Caco-2 (cell line): Measurements from ENCODE around the gene PRR16. TPM values are rescaled to one million over a fixed set of nuclear protein-coding genes. Genes with fewer than 3 reads are reported as not detected.

Experiments
- BruUV-seq: library from RNA; stranded (reverse); fragments of 400-500 nt; replicated peaks from 2 replicates; lab custom pipeline; 2021; lab: Mats Ljungman, UMichigan
- CTCF ChIA-PET: fragments of 300-600 bp; sonication (Branson Sonifier 250); formaldehyde crosslinking; loops from one replicate; lab custom pipeline; 2022; ENCODE audit warnings: antibody characterized with exemption; lab: Charles Lee
- POLR2A ChIA-PET: fragments of 300-600 bp; sonication (Branson Sonifier 250); formaldehyde crosslinking; loops from one replicate; lab custom pipeline; 2022; ENCODE audit warnings: antibody characterized with exemption; lab: Charles Lee
- DNase-seq, 2 experiments: peaks; one replicate each; pipeline versions ENCODE4 v3.0.0 to v3.0.0-alpha.2; 2020 to 2022
- H3K27me3 ChIP-seq: replicated peaks from 2 replicates; pipeline ENCODE4 v1.6.0; 2011; ENCODE audit warnings: low read length; ENCODE audit not compliant: control insufficient read depth, insufficient read depth
- H3K36me3 ChIP-seq: 2 replicates; pipeline ENCODE4 v1.5.1; 2011; ENCODE audit warnings: low read length; ENCODE audit not compliant: control insufficient read depth, insufficient read depth
- H3K4me1 ChIP-seq: fragments of 250-450 bp; sonication (Bioruptor Pico); 2 replicates; pipeline ENCODE4 v1.5.1; 2020; ENCODE audit warnings: mild to moderate bottlenecking
- H3K4me3 ChIP-seq: 2 replicates; pipeline ENCODE4 v1.5.1; 2011; ENCODE audit warnings: low read depth, mild to moderate bottlenecking, control low read depth, low read length
- H3K9me3 ChIP-seq: fragments of 250-450 bp; sonication (Bioruptor Pico); 2 replicates; pipeline ENCODE4 v1.5.1; 2020; ENCODE audit warnings: mild to moderate bottlenecking, moderate library complexity
- H3K27ac Mint-ChIP-seq: one replicate; pipeline ENCODE4 v1.8.0; 2022; ENCODE audit warnings: mixed read lengths; ENCODE audit not compliant: unreplicated experiment
- H3K27me3 Mint-ChIP-seq: one replicate; pipeline ENCODE4 v1.8.0; 2022; ENCODE audit warnings: mixed read lengths; ENCODE audit not compliant: insufficient read depth, unreplicated experiment
- H3K36me3 Mint-ChIP-seq: one replicate; pipeline ENCODE4 v1.8.0; 2022; ENCODE audit warnings: mild to moderate bottlenecking, mixed read lengths; ENCODE audit not compliant: insufficient read depth, unreplicated experiment
- H3K4me1 Mint-ChIP-seq: one replicate; pipeline ENCODE4 v1.8.0; 2022; ENCODE audit warnings: low read depth, mixed read lengths; ENCODE audit not compliant: unreplicated experiment
- H3K4me3 Mint-ChIP-seq: one replicate; pipeline ENCODE4 v1.8.0; 2022; ENCODE audit warnings: mild to moderate bottlenecking, moderate library complexity, mixed read lengths; ENCODE audit not compliant: unreplicated experiment
- H3K9me3 Mint-ChIP-seq: one replicate; pipeline ENCODE4 v1.8.0; 2022; ENCODE audit warnings: mixed read lengths; ENCODE audit not compliant: unreplicated experiment
- CTCF ChIP-seq, 2 experiments: fragments of 200-600 bp in 1 of 2; IDR thresholded peaks; 1 replicate in 1 of 2; 2 replicates in 1 of 2; pipeline versions ENCODE4 v1.5.1 to v1.8.0; 2011 to 2022; ENCODE audit warnings: antibody characterized with exemption in 1 of 2, control low read depth in 1 of 2, inconsistent platforms in 1 of 2, low read depth in 1 of 2, low read length in 1 of 2, mild to moderate bottlenecking in 1 of 2, moderate library complexity in 1 of 2; ENCODE audit not compliant: insufficient read depth in 1 of 2, severe bottlenecking in 1 of 2, unreplicated experiment in 1 of 2
- intact Hi-C: fragments of 100-400 bp; cut with micrococcal nuclease; formaldehyde crosslinking; loops from one replicate; pipeline ENCODE4 v1.10.0; 2022; ENCODE audit not compliant: unreplicated experiment
- total RNA-seq: library from RNA; stranded (reverse); gene quantifications from 2 replicates; pipeline ENCODE4 v1.2.3, GENCODE V29; 2022

Gene PRR16
- total RNA-seq, 1 experiment from 2014 or later = not detected

GRCh38 chr5:120528609-120529008 is 64.5 kb downstream of the PRR16 start:
- intact Hi-C loops = no loop called here
- no TSS peak for BruUV-seq
- no peaks in the 10 kb centered on the region for H3K27me3 Mint-ChIP-seq
- H3K36me3 Mint-ChIP-seq = no peaks in the 10 kb centered on the region
- ChIA-PET CTCF (no interaction called here), POLR2A (no interaction called here)
- no peaks in the 10 kb centered on the region for H3K9me3 Mint-ChIP-seq
- H3K4me1 ChIP-seq = no peaks in the 10 kb centered on the region
- DNase-seq = no peak
- no peaks in the 10 kb centered on the region for H3K4me1 Mint-ChIP-seq
- TF ChIP-seq CTCF (IDR thresholded peaks at IDR 0.05; ENCODE audit: insufficient read depth in 1 of 2, low read depth in 1 of 2, low read length in 1 of 2, severe bottlenecking in 1 of 2, unreplicated experiment in 1 of 2) = no peak
- H3K4me3 ChIP-seq = no peak overlapping the region
- no peaks in the 10 kb centered on the region for H3K27me3 ChIP-seq
- H3K4me3 Mint-ChIP-seq = no peak overlapping the region
- H3K27ac Mint-ChIP-seq = no peak overlapping the region
- no peaks in the 10 kb centered on the region for H3K9me3 ChIP-seq
- no peaks in the 10 kb centered on the region for H3K36me3 ChIP-seq

- Histone ChIP-seq H3K9me3 (no peaks in the 10 kb centered on the region), H3K4me1 (no peaks in the 10 kb centered on the region), H3K27me3 (no peaks in the 10 kb centered on the region), H3K36me3 (no peaks in the 10 kb centered on the region), H3K4me3 (no peak overlapping the region)
- BruUV-seq = no TSS peak
- no peak for DNase-seq
- TF ChIP-seq CTCF (IDR thresholded peaks at IDR 0.05; ENCODE audit: insufficient read depth in 1 of 2, low read depth in 1 of 2, low read length in 1 of 2, severe bottlenecking in 1 of 2, unreplicated experiment in 1 of 2) = no peak
- H3K9me3 Mint-ChIP-seq = no peaks in the 10 kb centered on the region
- no peaks in the 10 kb centered on the region for H3K4me1 Mint-ChIP-seq
- no peak overlapping the region for H3K4me3 Mint-ChIP-seq
- POLR2A ChIA-PET = no interaction called here
- no peaks in the 10 kb centered on the region for H3K36me3 Mint-ChIP-seq
- CTCF ChIA-PET = no interaction called here
- intact Hi-C loops = no loop called here
- no peak overlapping the region for H3K27ac Mint-ChIP-seq
- H3K27me3 Mint-ChIP-seq = no peaks in the 10 kb centered on the region
Observed at GRCh38 chr5:120529386-120529785, 65.3 kb downstream of the PRR16 start.

- H3K27me3 Mint-ChIP-seq = no peaks in the 10 kb centered on the region
- H3K9me3 ChIP-seq = no peaks in the 10 kb centered on the region
- no peak for TF ChIP-seq CTCF (IDR thresholded peaks at IDR 0.05; ENCODE audit: insufficient read depth in 1 of 2, low read depth in 1 of 2, low read length in 1 of 2, severe bottlenecking in 1 of 2, unreplicated experiment in 1 of 2)
Observed at GRCh38 chr5:120531215-120531614, 67.1 kb downstream of the PRR16 start.

More at GRCh38 chr5:120531215-120531614, 67.1 kb downstream of the PRR16 start:
- H3K4me3 ChIP-seq = no peak overlapping the region
- H3K27me3 ChIP-seq = no peaks in the 10 kb centered on the region
- Mint-ChIP-seq H3K4me1 (no peaks in the 10 kb centered on the region), H3K9me3 (no peaks in the 10 kb centered on the region), H3K36me3 (no peaks in the 10 kb centered on the region), H3K27ac (no peak overlapping the region), H3K4me3 (no peak overlapping the region)
- BruUV-seq = no TSS peak
- ChIA-PET CTCF (no interaction called here), POLR2A (no interaction called here)
- intact Hi-C loops = no loop called here
- no peaks in the 10 kb centered on the region for H3K4me1 ChIP-seq
- no peak for DNase-seq
- H3K36me3 ChIP-seq = no peaks in the 10 kb centered on the region
